Measurements from ENCODE around the gene RIC1.
"Not testable (repeated sequence)": the region's sequence is repeated elsewhere in the genome, so short reads cannot be mapped to it uniquely, and the experiment has no call there.

The RIC1 gene

DNA sequence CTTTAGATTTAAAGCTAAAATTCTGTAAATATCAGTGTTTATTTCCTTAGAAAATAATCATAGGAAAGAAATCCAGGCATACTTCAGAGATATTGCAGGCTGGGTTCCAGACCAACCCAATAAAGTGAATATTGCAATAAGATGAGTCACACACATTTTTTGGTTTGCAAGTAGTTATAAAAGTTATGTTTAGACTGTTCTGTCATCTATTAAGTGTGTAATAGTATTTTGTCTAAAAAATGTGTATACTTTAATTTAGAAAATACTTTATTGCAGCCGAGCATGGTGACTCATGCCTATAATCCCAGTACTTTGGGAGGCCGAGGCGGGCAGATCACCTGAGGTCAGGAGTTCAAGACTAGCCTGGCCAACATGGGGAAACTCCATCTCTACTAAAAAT is 6.9 kb upstream of the RIC1 start:
- no peak for DNase-seq

DNA sequence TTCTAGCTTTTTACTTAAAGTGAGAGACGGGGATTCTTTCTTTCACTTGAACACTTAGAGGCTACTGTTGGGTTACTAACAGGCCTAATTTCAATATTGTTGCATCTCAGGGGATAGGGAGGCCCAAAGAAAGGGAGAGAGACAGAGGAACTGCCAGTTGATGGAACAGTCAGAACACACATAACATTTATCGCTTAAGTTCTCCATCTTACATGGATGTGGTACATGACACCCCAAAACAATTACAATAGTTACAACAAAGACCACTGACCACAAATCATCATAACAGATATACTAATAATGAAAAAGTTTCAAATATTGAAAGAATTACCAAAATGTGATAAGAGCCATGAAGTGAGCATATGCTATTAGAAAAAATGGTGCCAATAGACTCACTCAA is 4.3 kb upstream of the RIC1 start:
- no peak for DNase-seq

DNA sequence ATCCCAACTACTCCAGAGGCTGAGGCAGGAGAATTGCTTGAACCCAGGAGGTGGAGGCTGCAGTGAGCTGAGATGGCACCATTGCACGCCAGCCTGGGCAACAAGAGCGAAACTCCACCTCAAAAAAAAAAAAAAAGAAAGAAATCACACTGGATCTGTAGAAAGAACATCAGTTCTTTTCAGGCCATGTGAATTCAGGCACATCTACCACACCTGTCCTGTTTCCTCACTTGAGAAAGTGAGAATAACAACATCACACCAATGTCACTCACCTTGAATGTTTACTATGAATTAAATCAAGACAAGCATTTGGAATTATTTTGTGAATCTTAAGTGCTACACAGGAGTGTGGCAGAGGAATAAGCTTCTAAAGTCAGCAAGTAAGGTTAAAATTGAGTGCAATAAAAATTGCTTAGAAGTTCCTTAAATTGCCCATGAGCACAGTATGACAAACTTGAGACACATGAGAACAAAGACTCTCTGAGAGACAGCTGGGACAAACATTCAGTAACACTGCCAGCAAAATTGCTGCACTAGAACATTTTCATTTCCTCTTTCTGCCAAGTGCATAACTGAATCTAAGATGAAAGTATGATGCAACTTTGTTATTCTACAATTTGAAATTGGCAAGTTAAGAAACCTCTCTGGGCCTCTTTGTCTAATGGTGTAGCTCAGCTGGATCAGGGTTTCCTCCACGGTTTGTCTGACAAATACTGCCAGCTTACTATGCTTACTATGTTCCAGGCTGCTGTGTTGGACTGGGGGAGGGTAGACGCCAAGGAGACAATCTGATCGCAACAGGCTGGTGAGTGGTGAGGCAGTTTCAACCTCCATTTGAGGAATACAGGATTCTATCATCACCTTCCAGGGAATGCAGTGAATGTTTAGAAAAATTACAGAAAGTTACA is 1.9 kb upstream of the RIC1 start:
- no peak for DNase-seq

DNA sequence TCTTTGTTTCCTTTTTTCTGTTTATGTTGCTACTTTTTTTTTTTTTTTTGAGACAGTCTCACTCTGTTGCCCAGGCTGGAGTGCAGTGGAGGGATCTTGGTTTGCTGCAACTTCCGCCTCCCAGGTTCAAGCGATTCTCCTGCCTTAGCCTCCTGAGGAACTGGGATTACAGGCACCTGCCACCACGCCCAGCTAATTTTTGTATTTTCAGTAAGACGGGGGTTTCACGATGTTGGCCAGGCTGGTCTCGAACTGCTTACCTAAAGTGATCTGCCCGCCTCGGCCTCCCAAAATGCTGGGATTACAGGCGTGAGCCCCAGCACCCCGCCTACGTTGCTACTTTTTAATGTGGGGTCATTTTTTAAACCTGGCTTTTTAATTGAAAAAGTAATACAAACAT is 1.2 kb upstream of the RIC1 start:
- not testable (repeated sequence) for DNase-seq

DNA sequence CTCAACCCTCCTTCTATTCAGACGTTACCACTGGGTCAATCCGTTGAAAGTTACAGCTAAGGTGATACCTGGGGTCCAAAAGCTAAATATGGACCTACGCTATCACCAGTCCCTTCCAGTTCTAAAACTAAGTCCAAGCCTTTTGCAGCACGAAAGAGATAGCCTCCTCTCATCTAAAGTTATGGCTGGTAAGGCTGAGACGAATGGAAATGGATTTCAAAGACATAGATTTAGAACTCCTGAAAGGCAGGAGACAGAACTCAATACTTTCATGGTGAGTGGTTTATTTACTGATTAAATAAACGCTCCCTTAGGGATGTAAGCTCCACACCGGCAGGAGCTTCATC is 751 bp upstream of the RIC1 start:
- no peak for DNase-seq

DNA sequence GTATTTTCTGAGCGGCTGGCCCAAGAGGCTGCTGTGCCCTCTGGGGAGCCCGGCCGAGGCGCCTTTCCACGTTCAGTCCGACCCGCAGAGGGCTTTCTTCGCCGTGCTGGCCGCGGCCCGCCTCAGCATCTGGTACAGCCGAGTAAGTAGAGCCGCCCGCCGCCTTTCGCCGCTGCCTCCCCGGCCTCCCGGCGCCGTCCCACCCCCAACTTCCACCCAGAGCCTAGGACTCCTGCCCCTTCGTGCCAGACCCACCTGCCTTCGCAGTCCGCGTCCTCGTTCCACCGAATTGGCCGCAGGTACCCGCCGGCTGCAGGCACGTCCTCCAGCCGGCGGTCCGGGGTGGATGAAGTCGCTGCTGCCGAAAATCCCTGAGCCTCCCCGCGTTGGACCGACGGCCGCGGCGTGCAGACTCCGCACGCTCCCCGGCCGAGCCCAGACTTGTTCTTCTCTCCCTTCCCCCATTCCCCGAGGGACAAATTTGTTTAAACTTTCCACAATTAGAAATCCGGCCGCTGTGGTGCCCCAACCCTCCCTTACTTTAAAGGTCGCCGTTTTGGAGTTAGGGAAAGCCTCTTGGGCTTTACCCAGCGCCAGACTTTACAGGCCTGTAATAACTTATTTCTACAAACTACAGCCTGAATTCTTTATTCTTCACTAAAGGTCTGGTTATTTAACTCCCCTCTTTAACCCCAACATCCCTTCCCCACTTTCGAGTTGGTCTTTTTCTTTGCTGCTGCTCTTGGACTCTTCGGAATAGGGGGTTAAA is 589 bp downstream of the RIC1 start:
- no peak for DNase-seq

DNA sequence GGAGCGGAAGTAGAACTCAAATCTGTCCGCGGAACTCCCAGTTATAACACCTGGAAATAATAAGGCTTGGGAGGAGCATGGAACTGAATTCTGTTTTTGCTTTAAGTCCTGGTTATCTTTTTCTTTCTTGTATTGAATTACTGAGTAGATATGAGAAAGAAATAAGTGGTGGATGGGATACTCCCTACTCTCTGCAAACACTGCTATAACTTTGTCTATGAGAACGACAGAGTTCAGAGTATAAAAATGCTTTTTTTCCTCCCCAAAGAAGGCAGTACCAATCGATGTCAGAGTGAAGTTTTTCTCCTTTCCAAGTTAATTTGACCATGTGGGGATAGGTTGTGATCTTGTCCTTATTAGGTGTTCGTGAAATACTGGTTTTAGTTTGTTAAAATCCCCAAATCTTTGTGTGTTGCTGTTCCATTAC is 1.2 kb downstream of the RIC1 start:
- DNase-seq = no peak

DNA sequence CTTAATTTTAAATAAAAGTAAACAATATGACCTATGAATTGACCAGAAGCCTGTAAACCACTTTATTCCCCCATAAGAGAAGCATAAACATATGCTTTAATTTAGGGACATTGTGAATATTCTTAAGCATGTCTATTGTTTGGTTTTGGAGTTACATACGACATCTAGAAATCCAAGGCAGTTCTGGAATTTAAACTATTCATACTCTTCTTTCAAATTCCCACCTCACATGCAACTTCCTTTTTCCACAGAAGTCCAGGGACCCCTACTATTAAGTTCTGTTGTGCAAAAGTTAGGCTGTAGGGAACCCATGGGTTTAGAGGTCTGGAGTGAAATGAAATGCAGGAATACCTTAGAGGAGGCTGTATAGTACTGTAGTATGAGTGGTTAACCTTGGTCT is 2.1 kb downstream of the RIC1 start:
- DNase-seq = no peak

DNA sequence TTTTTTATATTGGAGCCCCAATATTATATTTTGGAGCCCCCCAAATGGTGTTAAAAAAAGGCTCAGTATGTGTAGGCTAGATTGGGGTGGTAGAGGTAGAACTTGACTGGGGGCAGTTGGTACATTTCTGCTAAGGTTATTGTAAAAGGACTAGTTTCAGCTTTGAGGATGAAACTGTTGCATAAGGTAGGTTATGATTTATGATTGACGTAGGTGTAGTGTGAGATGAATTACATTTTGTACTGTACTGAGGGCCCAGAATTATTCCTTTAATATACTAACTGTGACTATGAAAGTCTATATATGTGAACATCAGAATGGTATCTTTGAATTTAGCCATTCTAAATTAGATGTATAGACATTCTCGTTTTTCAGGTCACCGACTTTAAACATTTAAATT is 3.6 kb downstream of the RIC1 start:
- no peak for DNase-seq

DNA sequence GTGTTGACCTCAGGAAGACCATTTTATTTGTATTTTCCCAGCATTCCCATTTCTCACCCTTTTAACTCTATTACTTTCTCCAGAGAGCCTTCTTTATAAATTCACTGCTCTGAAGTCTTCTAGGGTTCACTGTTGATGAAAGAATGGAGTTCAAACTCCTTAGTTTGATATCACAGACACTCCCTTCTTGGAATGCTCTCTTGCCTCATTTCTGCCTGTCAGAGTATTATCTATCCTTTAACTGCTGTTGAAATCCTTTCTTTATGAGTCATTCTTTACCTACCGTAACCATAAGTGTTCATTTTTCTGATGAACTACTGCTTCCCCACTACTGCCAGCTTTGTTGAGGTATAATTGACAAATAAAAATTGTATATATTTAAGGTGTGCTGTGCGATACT is 4.3 kb downstream of the RIC1 start:
- DNase-seq = no peak

DNA sequence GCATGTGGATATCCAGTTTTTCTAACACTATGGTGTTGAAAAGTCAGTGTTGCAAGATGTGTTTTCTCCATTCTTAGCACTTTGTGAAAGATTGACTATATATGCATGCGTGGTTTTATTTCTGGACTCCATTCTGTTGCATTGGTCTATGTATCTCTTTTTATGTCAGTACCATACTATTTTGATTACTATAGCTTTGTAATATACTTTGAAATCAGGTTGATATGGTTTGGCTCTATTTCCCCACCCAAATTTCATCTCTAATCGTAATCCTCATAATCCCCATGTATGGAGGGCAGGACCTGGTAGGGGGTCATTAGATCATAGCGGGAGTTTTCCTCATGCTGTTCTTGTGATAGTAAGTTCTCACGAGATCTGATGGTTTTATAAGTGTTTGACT is 6.5 kb downstream of the RIC1 start:
- no peak for DNase-seq

DNA sequence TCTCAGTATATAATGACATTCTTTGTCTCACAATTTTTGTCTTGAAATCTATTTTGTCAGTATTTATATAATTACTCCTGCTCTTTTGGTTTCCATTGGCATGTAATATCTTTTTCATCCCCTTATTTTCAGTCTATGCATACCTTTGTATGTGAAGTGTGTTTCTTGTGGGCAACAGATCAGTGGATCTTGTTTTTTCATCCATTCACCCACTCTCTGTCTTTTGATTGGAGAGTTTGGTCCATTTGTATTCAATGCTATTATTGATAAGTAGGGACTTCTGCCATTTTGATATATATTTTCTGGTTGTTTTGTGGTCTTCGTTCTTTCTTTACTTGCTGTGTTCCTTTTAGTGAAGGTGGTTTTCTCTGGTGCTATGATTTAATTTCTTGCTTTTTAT is 10.9 kb downstream of the RIC1 start:
- DNase-seq = no peak

DNA sequence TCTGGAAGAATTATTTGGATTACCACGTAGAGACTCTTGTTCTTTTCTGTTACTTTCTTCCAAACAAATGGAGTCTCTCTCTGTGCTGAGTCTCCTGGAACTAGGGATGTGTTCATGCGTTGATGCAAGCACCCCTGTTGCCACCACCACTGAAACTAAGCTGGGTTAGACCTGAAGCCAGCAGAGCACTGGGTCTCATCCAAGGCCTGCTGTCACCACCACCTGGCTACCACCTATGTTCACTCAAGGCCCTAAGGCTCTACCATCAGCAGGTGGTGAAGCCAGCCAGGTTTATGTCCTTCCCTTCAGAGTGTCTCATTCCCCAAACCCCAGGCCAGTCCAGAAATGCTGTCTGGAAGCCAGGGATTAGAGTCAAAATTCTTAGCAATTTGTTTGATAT is 13.3 kb downstream of the RIC1 start:
- no peak for DNase-seq

DNA sequence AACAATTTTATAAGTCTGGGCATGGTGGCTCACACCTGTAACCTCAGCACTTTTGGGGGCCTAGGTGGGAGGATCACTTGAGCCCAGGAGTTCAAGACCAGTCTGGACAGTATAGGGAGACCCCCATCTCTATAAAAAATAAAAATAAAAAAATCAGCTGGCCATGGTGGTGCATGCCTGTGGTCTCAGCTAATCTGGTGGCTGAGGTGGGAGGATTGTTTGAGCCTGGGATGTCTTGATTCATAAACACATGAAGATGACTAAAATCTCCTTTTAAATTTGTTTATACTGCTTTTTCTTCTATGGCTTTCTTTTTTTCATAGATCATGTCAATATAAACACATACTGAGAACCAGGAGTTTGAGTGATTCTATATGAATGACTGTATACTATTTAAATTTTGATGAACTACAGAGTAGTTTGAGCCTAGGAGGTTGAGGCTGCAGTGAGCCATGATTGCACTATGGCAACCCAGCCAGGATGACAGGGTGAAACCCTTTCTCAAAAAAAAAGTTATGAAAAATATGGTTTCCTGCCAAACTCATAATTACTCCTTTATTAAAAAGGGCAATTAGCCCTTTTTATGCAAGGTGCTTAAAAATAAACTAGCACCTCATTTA is 14.2 kb downstream of the RIC1 start:
- DNase-seq = no peak

DNA sequence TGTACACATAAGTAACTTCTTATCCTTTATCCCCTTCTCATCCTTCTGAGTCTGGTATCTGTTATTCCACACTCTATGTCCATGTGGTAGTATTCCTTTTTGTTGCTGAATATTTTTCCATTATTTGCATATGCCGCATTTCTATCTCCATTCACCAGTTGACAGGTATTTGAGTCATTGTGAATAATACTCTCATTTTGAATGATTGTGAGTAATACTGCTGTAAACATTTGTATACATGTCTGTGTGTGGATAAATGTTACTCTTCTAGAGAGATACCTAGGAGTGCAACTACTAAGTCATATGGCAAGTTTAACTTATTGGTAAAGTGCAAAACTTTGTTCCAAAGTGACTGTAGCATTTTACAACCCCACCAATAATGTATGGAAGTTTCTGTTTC is 15.6 kb downstream of the RIC1 start:
- no peak for DNase-seq

DNA sequence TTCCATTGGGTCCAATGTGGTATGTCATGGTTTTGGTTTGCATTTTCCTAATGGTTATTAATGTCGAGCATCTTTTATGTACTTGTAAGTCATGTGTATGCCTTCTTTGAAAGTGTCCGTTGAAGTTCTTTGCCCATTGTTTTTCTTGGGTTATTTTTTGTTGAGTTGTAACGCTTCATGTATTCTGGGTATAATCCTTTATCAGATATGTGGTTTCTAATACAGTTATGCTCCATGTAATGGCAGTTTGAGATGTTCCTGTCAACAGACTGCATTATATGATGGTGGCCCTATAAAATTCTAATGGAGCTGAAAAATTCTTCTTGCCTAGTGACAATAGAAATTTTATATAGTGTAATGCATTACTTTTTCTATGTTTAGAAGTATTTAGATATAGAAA is 17.2 kb downstream of the RIC1 start:
- DNase-seq = no peak

DNA sequence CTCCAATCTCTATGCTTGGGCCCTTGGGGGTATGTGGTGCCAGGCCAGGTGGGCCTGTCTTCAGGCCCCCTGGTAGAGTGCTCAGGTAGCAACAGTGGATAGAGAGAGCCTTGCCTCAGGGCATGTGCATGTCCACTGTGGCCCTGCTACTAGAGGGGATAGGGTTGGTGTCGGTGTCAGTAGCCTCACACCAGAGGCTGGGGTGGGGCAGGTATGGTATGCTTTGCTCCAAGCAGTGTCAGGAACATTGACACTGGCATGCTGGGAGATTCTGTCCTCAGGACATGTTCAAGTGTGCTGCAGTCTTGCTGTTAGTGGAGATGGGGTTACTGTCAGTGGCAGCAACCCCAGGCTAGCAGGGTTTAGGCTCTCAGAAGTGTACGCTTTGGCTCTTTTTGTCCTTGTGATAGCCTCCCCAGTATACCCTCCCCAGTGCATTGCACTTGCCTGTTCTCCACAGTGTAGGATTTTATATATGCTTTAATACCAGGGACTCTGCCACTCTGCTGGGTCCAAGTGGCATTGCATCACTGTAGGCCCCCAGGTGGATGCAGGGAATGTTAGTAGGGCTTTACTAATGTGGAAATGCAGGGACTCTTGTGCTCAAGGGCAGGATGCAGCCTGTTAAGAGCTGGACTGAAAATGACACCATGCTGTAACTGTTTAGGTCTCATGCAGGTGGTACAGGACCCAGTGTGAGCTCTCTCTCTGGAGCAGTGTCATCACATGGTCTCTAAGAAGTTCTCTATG is 21.6 kb downstream of the RIC1 start:
- no peak for DNase-seq

DNA sequence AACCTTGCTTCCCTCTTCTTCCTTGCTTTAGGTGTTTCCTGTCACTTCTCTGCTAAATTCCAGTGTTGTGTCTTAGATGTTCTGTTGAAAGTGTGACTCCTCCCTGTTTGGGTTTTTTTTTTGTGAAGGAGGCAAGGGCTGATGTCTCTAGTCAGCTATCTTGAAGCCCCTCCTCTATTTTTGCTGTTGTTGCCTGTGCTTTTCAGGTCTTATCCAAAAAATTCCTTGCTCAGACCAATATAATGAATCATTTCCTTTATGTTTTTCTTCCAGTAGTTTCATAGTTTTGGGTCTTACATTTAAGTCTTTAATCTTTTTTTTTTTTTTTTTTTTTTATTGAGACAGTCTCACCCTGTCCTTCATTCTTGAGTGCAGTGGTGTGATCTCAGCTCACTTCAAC is 22.3 kb downstream of the RIC1 start:
- no peak for DNase-seq

DNA sequence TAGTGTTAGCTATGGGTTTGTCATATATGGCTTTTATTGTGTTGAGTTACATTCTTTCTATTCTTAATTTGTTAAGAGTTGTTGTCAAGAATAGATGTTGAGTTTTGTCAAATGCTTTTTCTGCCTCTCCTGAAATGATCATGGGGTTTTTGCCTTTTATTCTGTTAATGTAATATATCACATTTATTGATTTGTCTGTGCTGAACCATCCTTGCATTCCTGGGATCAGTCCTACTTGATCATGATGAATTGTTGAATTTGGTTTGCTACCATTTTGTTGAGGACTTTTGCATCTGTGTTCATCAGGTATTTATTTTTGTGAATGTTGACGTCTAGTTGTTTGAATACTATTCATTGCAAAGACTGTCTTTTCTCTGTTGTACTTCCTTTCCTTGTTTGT is 23.9 kb downstream of the RIC1 start:
- DNase-seq = no peak

DNA sequence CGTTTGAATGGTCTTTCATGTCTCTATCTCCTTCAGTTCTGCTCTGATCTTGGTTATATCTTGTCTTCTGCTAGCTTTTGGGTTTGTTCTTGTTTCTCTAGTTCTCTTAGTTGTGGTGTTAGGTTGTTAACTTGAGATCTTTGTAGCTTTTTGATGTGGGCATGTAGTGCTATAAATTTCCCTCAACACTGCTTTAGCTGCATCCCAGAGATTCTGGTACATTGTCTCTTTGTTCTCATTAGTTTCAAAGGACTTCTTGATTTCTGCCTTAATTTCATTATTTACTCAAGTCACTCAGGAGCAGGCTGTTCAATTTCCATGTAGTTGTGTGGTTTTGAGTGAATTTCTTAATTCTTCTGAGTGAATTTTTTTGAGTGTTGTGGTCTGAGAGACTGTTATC is 33.9 kb downstream of the RIC1 start:
- DNase-seq = not testable (repeated sequence)

DNA sequence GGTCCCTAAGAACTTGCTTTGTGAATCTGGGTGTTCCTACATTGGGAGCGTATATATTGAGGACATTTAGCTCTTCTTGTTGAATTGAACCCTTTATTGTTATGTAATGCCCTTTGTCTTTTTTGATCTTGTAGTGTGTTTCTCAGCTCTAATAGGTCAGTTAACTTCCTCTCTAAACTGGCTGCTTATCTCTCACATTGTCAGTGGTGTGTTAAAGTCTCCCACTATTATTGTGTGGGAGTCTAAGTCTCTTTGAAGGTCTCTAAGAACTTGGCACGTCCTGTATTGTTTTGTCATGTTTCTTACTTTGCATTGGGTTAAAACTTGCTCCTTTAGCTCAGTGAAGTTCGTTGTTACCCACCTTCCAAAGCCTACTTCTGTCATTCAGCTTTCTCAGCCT is 36.2 kb downstream of the RIC1 start:
- DNase-seq = no peak

DNA sequence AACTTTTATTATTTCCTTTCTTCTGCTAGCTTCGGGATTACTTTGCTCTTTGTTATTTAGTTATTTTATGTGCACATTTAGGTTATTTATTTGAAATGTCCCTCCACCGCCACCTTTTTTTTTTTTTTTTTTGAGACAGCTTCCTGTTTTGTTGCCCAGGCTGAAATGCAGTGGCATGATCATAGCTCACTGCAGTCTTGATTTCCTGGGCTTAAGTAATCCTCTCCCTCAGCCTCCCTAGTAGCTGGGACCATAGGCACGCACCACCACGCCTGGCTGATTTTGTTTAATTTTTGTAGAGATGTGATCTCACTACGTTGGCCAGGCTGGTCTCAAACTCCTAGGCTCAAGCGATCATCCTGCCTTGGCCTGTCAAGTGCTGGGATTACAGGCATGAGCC is 38.5 kb downstream of the RIC1 start:
- DNase-seq = no peak

DNA sequence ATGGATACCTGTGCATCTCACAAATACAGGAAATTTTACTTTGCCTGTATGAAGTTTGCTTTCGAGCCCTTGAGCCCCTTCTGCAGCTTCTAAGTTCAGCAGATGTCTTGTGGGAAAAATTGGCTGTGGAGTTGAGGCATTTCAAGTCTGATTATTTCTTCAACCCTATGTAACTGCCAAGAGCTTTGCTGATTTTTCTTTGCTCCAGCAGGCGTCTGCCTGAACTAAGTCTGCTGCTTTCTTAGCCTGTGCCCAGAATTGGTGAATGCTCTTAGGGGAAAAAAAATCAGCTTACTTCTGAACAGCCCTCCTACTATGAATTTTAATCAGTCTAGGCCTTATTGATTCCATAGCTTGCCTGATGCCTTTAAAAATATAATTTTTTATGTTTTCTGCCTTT is 41.2 kb downstream of the RIC1 start:
- no peak for DNase-seq
